Muscle layer of duodenum (tissue), 2 donors: Measurements from ENCODE around the gene JPH4.
A peak's percentile ranks its signal among the peaks of the same experiment; 100 is the strongest.

Experiments
- H3K27ac ChIP-seq: one replicate; pipeline ENCODE4 v1.7.0; 2013; ENCODE audit warnings: mild to moderate bottlenecking, low read length
- H3K27me3 ChIP-seq: one replicate; pipeline ENCODE4 v1.7.0; 2013; ENCODE audit warnings: low read depth, mild to moderate bottlenecking, control low read depth, low read length
- H3K36me3 ChIP-seq, 2 donors: one replicate each; pipeline ENCODE4 v1.7.0; 2013; ENCODE audit warnings: low read length in 2 of 2, control low read depth in 1 of 2, mild to moderate bottlenecking in 1 of 2; ENCODE audit not compliant: insufficient read depth in 2 of 2, control insufficient read depth in 1 of 2
- H3K4me1 ChIP-seq, 2 donors: one replicate each; pipeline ENCODE4 v1.7.0; 2013; ENCODE audit warnings: low read length in 2 of 2, mild to moderate bottlenecking in 2 of 2, control low read depth in 1 of 2, moderate library complexity in 1 of 2; ENCODE audit not compliant: insufficient read depth in 2 of 2, control insufficient read depth in 1 of 2
- H3K4me3 ChIP-seq, 2 donors: one replicate each; pipeline ENCODE4 v1.7.0; 2013; ENCODE audit warnings: low read length in 2 of 2, low read depth in 1 of 2, mild to moderate bottlenecking in 1 of 2
- H3K9me3 ChIP-seq, 2 donors: one replicate each; pipeline ENCODE4 v1.7.0; 2013; ENCODE audit warnings: low read length in 2 of 2, control low read depth in 1 of 2, mild to moderate bottlenecking in 1 of 2; ENCODE audit not compliant: control insufficient read depth in 1 of 2
- donor health status: healthy.

JPH4 gene

DNA sequence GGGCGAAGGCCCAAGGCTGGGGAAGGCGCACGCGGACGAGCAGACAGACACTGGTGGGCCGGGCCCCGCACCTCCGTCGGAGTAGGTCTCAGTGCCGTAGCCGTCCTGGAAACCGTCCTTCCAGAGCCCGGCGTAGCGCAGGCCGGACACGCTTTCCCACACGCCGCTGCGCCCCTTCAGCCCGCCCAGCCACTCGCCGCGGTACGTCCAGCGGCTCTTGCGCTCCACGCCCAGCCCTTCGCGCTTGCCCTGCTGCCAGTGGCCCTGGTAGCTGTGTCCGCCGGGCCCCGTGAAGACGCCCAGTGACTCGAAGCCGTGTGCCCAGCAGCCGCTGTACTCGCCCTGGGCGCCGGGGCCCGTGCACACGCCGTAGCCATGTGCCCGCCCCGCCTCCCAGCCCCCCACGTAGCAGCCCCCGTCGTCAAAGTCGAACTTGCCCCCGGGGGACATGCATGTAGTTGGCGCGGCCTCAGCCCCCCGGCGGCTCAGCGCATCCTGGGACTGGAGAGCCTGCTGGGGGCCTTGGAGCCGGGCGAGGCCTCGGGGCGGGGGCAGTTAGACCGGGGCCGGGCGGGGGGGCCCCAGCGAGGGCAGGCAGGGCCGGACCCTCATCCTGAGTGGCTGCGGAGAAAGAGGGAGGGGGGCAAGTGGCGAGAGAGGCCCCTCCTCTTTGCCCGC lies 1.4 kb downstream of the JPH4 start:
- H3K9me3 ChIP-seq = no peaks in the 10 kb centered on the region
- H3K4me3 ChIP-seq = peak overlapping the region in 1 of 2 donors; percentile 44
- peaks cover 0 to 34% of the 10 kb centered on the region in 2 donors for H3K4me1 ChIP-seq
- peaks cover 14% of the 10 kb centered on the region for H3K27me3 ChIP-seq
- H3K27ac ChIP-seq = no peak overlapping the region
- no peaks in the 10 kb centered on the region for H3K36me3 ChIP-seq

DNA sequence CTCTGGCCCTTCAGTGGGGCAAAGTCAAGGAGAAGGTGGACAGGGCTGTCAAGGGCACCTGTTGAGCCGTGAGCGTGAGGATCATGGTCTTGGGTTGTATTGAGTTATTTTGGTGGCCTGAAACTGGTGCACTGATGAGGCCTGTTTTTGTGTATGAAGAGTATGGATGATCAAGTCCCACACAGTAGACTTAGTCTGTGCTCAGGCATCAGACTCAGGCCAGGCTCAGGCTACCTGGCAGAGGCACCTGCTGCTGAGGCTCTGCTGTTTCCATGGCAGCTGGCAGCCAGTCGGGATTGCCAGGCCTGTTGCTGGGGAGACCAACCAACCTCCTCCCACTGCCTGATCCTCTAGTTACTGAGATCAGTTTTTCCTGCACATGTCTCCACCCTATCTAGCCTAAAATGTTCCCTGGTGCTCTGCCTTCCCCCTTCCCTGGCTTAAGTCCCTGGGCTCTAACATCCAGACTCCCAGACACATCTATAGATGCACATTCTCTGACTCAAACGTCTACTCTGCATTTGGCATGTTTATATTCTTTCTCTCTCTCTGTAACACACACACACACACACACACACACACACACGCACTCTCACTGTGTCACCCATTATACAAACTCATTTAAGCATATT lies 5.1 kb downstream of the JPH4 start:
- Histone ChIP-seq H3K27me3 (peaks cover 14% of the 10 kb centered on the region), H3K9me3 (no peaks in the 10 kb centered on the region), H3K4me3 (no peak overlapping the region), H3K27ac (no peak overlapping the region), H3K4me1 (peaks cover 2 to 26% of the 10 kb centered on the region in 2 donors), H3K36me3 (no peaks in the 10 kb centered on the region)

DNA sequence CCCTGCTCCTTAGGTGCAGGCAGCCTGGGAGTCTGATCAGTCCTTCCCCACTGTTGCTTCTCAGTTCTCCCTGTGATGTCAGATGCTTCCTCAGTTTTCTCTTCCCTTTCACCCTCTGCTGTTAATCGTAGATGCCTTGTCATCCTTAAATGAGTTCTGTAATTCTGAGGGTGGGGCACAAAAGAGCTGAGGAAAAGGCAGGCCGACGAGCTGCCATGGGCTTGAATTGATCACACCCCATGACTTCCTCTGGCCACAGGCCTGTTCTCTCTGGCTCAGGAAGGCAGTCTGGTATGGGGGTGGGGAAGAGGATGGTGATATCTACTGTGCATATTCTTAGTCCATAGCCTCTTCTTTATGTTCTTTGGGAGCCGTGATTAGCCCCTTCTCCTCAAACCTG lies 5.8 kb downstream of the JPH4 start:
- H3K27me3 ChIP-seq = peaks cover 14% of the 10 kb centered on the region
- peaks cover 7 to 26% of the 10 kb centered on the region in 2 donors for H3K4me1 ChIP-seq
- H3K4me3 ChIP-seq = no peak overlapping the region
- H3K9me3 ChIP-seq = no peaks in the 10 kb centered on the region
- no peaks in the 10 kb centered on the region for H3K36me3 ChIP-seq
- H3K27ac ChIP-seq = no peak overlapping the region

DNA sequence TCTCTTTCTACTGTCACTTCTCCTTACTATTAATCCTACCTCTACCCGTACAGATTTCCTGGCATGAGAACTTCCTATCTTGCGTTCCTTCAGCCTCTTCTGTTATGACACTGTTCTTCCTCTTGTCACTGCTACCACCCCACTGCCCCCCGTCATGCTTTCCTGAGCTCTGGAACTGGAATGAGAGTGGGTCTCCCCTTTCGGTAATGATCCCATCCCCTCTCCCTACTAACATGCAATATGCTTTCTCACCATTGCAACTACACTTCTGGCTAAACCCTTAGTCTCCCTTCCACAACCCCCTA lies 6.1 kb downstream of the JPH4 start:
- H3K27ac ChIP-seq = no peak overlapping the region
- no peak overlapping the region for H3K4me3 ChIP-seq
- no peaks in the 10 kb centered on the region for H3K9me3 ChIP-seq
- H3K27me3 ChIP-seq = peaks cover 12% of the 10 kb centered on the region
- peaks cover 7 to 23% of the 10 kb centered on the region in 2 donors for H3K4me1 ChIP-seq
- no peaks in the 10 kb centered on the region for H3K36me3 ChIP-seq

DNA sequence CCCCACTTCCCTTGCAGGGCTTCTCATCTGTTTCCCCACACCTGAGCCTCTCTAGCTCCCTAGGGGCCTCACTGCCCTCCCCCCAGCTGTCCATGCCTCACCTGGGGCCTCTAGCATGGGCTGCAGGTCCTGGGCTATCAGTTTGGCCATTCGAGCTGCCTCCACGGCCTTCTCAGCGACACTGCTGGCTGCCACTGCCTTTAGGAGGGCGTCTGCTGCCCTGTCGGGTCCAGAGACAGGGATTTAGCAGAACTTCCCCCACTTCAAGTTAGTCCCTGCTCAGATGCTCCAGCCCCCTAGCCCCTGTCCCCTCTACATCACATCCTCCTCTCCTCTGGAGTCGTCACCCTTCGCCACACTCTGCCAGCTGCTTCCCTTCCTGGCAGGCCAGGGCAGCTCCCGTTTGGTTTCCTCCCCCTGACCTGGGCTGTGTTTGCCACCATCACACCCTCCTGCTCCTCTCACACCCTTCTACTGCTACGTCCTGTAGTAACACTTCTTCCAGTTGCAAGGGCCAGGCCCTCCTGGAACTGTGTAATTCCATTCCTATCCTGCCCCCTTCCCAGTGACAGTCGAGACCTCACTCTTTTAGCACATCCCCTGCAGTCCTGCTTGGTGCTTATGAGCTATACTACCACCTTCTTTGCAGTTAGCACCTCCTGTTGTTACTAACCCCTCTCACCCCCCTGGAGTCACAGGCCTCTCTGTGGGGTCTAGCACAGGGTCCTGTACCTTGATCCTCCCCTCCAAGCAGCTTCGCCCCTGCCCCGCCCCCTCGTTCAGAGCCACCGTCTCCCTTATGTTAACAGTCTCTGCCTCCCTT lies 6.7 kb downstream of the JPH4 start:
- H3K36me3 ChIP-seq = no peaks in the 10 kb centered on the region
- H3K9me3 ChIP-seq = no peaks in the 10 kb centered on the region
- peaks cover 7 to 17% of the 10 kb centered on the region in 2 donors for H3K4me1 ChIP-seq
- H3K4me3 ChIP-seq = no peak overlapping the region
- H3K27me3 ChIP-seq = peaks cover 12% of the 10 kb centered on the region
- no peak overlapping the region for H3K27ac ChIP-seq

DNA sequence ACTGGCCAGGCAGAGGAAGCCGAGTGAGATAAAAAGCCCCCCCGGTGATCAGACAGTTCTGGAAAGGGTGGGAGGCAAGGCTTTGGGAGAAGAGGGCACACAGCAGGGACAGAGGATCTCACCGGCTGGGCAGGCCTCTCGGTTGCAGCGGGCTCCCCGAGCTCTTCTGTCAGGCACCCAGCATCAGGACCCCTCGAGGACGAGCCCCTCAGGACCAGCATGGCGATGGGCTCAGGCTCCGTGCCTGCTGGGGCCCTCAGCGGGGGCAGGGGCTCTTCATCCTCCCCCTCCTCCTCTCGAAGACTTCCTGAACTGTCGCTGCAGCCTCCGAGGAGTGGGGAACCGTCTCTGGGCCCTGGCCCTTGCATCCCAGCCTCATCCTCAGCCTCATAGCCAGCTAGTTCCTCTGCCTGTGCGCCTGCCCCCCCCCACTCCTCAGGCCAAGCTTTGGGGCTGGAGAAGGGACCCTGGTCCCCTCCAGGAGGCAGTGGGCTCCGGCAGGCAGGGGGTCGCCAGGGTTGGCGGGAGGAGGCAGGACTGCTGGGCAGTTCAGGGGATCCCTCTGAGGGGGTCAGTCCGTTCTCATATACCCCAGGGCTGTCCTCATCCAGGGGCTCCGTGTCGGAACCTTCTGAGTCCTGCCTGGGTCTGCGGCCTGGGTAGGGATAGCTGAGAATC lies 7.6 kb downstream of the JPH4 start:
- H3K4me1 ChIP-seq = peaks cover 7 to 8% of the 10 kb centered on the region in 2 donors
- peaks cover 4% of the 10 kb centered on the region for H3K27me3 ChIP-seq
- H3K9me3 ChIP-seq = no peaks in the 10 kb centered on the region
- H3K4me3 ChIP-seq = no peak overlapping the region
- H3K27ac ChIP-seq = no peak overlapping the region
- H3K36me3 ChIP-seq = no peaks in the 10 kb centered on the region

DNA sequence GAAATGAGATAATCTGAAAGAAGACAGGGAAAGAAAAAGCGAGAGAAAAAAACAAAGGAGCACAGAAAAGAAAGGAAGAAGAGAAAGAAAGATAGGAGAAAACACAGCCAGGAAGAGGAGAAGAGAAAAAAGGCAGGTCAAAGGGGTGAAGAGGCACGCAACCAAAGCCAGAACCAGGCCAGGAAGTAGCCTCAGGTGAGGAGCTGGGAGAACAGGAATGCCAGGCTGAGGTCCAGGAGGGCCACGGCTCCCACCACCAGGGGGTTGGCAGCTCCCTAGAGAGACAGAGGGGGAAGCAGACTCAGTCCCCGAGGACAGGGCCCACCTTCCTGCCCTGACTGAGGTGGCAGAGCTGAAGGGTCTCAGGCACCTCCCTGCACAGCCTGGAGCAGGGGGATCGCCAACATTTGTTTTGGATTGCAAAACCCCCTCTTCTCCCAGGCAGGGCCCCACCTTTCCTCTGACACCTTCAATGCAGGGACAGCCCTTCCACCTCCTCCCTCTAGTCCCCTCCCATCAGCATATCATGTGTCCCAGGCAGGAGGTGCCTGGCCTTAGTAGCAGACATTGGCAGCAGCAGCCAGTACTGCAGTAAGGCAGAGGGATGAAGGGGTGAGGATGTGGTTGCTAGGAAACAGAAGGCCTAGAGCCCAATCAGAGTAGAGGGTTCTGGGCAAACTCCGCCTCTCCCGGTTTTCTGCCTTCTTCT lies 9.0 kb downstream of the JPH4 start:
- H3K27ac ChIP-seq = no peak overlapping the region
- no peaks in the 10 kb centered on the region for H3K27me3 ChIP-seq
- H3K36me3 ChIP-seq = no peaks in the 10 kb centered on the region
- no peaks in the 10 kb centered on the region for H3K9me3 ChIP-seq
- peaks cover 7 to 8% of the 10 kb centered on the region in 2 donors for H3K4me1 ChIP-seq
- H3K4me3 ChIP-seq = no peak overlapping the region

DNA sequence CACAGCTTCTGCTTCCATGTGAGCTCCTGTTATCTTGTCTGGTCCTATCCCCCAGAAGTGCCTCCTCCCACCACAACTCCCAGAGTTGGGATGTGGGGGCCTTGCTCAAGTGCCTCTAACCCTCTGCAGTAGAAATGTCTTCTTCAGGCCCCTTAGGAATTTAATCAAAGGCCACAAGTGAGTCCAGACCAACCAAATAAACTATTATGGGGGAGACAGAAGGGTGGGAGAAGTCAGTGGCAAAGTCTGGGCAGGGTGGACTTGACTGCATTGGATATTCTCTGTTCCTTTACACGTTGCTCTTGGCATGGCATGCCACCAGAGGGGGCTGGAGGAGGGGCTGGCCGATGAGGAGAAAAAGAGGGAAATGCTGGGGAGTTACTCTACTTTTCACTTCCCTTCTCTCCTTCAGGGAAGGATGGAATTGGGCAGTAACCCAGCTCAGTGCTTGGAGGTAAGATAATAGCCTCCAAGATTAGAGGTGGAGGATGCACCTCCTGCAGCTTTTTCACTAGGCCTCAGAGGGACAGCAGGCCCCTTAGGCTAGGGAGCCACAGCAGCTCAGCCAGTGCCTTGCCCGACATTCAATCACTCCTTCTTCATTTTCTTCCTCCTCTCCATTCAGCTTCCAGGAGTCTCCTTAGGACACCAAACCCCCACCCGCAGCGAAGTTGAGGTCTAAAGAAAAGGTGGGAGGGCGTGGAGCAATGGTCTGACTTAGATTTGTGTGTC lies 9.8 kb downstream of the JPH4 start:
- no peak overlapping the region for H3K27ac ChIP-seq
- no peaks in the 10 kb centered on the region for H3K9me3 ChIP-seq
- H3K36me3 ChIP-seq = peaks cover 0 to 4% of the 10 kb centered on the region in 2 donors
- no peak overlapping the region for H3K4me3 ChIP-seq
- H3K27me3 ChIP-seq = no peaks in the 10 kb centered on the region
- peaks cover 7 to 8% of the 10 kb centered on the region in 2 donors for H3K4me1 ChIP-seq

DNA sequence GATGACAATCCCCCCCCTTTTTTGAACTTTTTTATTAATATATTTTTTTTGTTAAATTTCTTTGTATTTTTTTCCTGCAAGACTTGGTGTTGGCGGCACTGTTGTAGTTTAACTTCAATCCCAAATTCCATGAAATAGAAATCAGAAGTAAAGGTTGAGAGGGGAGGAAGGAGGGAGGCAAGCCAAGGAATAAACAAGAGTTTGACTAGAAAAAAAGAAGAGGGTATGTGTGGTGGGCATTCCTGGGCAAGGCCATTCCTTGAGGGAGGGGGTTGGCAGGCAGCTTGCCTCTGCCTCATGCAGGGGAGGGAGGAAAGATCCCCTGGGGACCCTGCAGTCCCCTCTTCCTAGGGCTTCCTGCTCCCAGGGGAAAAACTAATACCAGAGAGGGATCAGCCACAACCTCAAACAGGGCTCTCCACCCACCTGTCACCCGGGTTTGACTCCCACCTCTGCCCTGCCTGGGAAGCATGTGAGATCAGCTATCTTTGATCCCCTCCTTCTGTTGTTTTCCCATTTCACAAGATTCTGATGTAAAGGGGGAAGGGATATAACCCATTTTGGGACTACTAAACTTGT lies 10.5 kb downstream of the JPH4 start:
- H3K4me3 ChIP-seq = peak overlapping the region; percentile 83
- H3K4me1 ChIP-seq = peaks cover 7 to 8% of the 10 kb centered on the region in 2 donors
- H3K36me3 ChIP-seq = peaks cover 0 to 4% of the 10 kb centered on the region in 2 donors
- no peaks in the 10 kb centered on the region for H3K9me3 ChIP-seq
- H3K27ac ChIP-seq = no peak overlapping the region
- no peaks in the 10 kb centered on the region for H3K27me3 ChIP-seq
